NCI-H345 (cell line): ENCODE measurements around the gene TGFBRAP1.
"Not testable (repeated sequence)": the region's sequence is repeated elsewhere in the genome, so short reads cannot be mapped to it uniquely, and the experiment has no call there.

ENCODE experiments used
- DNase-seq: peaks from one replicate; lab custom pipeline; 2025; lab: John Stamatoyannopoulos, UW

Gene TGFBRAP1

DNA sequence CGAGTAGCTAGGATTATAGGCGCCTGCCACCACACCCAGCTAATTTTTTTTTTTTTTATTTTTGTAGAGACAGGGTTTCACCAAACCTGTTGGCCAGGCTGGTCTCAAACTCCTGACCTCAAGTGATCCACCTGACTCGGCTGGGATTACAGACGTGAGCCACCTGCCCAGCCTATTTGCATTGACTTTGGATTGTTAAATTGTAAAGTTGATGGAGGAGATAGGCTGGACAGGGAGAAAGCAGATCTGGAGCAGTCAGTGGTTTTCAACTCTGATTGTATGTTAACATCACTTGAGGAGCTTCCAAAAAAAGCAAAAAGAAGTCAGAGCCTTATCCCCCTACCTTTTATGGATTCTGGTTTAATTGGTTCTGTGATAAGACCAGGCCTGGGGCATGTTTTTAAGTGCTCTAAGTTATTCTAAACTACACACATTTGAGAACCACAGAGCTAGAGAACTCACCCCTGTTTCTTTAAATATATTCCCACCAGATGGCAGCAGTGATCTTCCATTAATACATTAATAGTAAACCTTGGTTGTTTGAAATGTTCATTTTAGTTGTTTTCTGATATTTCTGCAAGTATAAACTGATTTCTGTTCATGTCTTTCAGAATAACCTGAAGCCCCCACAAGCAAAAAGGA lies 15.3 kb upstream of the TGFBRAP1 start:
- no peak for DNase-seq

DNA sequence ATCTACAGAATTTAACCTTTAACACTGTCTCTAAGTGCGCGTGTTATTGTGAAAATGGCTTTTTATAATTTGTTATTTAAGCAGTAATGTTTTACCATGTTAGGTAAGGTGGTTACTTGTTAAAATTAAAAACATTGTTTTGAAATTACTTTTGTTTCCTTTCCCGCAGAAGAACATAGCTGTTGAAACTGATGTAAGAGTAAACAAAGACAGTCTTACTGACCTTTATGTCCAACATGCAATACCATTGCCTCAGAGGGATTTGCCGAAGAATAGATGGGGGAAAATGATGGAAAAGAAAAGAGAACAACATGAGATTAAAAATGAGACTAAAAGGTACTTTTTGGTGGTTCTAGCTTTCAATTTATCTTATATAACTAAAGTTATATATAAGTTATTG lies 9.9 kb upstream of the TGFBRAP1 start:
- DNase-seq, result no peak

DNA sequence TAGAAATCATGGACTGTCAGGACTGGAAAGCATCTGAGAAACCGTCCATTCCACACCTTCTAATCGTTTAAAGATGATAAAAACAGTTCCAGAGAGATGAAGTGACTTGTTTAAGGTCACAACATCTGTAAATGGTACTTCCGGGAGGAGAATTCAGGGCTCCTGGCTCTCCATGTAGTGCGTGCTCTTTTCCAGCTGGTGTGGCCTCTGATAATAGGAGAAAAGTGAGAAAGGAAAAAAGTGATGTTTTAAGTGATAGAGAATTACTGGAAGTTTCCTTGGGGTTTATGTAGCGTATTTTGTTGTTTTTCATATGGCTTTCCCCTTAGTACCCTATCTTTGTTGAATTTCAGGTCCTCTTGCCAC lies 8.5 kb upstream of the TGFBRAP1 start:
- DNase-seq, result no peak

DNA sequence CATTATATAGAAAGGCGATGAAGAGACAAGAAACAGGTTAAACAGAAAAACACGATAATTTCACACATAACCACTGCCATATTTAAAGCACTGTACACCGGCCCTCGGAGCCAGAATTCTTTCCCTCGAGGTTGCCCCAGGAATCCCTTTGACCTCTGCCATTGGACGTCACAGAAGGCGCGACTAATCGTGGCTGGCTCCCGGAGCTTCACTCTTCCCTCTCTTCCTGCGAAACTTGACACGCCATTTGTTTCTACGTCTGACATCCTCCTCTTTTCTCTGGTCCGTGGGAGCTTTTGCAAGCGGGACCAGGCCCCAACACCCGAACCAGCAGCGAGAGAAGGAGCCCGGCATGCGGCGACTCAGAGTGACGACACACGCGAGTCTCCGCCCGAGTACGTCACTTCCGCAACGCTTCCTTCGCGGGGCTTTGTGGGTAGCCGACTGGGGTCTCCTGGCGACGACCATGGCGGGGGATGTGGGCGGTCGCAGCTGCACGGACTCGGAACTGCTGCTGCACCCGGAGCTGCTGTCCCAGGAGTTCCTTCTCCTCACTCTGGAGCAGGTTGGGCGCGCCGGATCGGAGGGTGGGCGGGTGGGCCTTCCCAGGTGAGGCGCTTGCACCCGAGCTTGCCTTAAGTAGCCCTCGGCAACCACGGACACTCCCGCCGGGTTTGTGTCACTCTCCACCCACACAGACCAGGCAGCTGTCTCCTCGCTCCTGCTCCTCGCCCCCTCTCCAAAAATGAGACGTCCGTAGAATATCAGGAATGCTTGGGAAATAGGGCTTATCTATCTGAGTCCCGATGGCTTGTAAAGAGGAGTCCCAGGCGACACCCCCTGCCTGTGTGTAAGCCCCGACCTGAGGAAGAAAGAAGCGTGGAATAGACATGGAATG lies 7.8 kb upstream of the TGFBRAP1 start, which contains the start of gene C2orf49:
TSS of gene C2orf49 (plus strand) at position 419 of the 898 bp plus-strand sequence. CDS start at position 467, 48 bp downstream.
- DNase-seq, result peak; percentile 92

DNA sequence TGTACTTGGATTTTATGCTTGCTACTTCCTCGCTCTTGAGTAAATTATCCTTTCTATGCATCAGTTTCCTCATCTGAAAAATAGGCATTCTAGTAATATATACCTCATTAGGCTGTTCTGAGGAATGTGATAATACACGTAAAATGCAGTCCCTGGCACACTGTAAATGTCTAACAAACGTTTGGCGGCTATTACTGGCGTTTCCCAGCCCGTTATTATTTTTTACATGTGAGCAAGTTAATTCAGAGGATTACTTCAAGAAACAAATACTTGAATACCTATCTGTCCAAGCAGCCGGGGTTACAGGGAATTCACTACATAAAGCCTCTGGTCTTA lies 7.2 kb upstream of the TGFBRAP1 start:
- DNase-seq, result no peak

DNA sequence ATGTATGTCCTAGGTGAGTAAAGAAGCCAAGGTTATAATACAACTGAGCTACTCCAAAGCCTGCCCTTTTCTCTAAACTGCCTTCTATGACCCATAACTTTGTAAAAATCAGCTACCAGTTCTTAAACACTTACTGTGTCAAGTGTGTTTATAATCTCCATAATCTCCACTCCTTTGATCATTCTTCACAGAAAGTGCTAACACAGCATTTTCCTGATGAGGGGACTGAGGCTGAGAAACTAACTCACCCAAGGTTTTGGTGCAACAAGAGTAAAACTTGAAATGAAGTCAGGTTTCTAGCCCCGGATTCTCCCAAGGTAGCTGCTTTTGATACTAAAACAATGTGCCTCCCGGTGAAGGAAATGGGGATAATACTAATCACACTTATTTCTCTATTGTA lies 5.9 kb upstream of the TGFBRAP1 start:
- DNase-seq, result no peak

DNA sequence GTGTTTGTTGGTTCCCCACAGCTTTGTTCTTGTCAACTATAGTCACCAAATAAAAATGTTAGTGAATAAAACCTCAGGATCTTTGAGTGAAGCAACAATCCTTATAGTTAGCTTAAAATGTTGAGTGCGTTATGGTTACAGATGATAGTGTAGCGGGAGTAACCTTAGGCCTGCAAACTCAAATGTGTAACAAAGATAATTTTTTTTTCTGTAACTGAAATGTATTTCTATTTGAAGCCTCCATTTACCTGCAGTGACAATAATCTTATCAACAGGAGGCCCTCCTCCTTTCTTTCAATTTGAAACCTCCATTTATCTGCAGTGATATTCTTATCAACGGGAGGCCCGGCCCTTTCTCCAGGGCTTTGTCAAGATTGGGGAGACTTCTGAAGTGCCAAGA lies 4.7 kb upstream of the TGFBRAP1 start:
- no peak for DNase-seq

DNA sequence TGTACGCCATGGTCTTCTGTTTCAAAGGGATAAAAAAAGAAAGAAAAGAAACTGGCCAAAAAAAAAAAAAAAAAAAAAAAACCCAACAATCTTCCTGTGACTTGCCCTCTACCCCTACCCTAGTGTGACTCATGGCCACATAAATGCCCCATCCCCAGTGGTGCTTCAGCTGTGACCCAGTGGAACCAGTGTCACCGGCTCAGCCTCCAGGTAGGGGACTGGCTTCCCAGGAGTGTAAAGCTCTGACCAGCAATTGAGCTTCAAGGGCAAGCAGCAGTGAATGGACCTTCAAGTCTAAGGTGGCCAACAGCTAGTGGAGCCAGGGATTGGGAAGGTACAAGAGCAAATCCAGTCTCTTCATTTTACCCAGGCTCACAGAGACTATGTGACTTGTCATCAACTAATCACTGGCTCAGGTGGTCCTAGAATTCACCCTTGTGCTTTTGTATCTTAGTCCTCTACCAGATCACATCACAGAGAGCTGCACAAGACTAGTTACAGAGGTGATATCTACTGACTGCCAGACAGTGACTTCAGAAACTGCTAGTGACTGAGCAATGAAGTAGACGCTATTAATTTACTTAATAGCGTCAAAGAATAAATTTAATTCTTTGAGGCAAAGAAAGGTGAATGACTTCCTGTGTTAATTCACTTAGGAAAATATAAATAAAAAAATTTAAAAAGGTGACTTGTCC lies 1.3 kb upstream of the TGFBRAP1 start:
- no peak for DNase-seq

DNA sequence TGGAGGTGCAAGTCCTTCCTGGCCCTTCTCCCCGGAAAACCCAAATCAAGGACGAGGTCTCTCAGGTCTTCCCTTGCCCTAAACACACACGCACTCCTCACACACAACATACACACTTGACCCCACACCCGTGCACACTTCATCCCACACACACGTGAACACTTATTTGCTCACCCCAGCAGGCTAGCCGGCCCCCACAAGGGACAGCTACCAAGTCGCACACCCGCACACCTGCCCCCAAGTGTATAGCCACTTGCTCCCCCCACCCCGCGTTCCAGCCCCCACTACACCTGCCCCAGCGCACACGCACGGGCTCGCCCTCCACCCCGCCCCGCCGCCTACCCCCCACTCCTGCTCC lies 359 bp downstream of the TGFBRAP1 start:
- DNase-seq, result no peak

DNA sequence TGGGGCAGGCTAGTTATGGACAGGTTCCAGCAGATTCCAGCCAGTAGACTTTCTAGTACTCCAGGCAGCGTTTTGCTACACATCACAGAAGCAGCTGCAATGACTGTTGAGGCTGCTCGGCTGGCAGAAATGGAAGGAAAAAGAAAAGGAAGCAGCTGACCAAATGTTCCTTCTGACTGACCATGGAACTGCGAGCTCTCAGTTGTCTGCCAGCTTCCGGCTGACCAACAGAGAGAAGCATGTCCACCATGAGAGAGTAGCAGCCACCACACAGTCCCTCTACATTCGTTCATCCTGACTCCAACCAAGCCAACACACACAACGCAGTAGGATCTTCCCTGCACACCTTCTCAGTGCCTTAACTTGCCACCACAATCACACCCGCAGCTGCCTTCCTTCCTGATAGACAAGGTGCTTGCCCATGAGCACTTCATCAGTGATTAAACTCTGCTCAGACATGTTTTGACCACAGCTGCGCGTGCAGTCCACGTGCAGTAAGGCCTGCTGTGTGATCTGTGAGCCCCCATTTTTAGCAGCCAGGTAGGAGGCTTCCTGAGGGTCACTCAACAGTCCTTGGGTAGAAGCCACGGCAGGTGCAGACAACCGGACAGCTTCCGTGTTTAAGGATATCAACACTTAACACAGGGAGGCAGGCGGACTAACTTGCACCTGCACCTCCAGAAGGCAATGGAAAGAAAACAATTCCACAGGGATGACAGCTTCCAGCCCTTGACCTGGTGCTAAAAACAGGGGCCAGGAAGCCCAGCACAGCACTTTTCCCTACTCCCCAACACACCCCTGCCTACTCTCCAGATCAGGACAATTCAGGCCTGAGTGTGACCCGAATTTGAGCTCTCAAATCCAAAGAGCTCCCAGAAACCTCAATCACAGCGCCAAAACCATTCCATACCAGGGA lies 996 bp downstream of the TGFBRAP1 start:
- DNase-seq, result peak; percentile 43

DNA sequence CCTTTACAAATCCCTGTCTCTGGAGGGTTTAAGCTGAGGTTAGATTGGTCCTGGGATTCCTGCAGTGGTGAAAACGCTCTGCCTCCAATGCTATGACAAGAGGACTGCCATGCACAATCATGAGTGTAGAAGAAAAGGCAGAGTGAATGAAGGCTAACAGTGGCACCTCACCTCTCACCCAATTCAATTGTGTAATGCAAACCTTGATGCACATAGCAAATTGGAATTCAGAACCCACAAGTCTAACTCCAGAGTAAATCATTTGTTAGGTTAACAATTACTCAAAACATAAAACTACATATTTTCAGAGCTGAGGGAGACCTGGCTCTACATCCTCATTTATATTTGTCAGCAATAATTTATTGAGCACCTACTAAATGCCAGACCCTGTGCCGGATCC lies 1.8 kb downstream of the TGFBRAP1 start:
- DNase-seq, result no peak

DNA sequence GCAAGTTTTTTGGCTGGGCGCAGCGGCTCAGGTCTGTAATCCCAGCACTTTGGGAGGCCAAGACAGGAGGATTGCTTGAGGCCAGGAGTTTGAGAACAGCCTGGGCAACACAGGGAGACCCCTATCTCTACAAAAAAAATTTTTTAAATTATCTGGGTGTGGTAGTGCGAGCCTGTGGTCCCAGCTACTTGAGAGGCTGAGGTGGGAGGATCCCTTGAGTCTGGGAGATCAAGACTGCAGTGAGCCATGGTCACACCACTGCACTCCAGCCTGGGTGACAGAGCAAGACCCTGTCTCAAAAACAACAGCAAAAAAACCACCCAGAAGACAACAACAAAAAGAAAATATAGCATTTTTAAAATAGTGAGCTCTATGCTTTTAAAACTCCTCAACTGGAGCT lies 2.3 kb downstream of the TGFBRAP1 start:
- DNase-seq, result not testable (repeated sequence)

DNA sequence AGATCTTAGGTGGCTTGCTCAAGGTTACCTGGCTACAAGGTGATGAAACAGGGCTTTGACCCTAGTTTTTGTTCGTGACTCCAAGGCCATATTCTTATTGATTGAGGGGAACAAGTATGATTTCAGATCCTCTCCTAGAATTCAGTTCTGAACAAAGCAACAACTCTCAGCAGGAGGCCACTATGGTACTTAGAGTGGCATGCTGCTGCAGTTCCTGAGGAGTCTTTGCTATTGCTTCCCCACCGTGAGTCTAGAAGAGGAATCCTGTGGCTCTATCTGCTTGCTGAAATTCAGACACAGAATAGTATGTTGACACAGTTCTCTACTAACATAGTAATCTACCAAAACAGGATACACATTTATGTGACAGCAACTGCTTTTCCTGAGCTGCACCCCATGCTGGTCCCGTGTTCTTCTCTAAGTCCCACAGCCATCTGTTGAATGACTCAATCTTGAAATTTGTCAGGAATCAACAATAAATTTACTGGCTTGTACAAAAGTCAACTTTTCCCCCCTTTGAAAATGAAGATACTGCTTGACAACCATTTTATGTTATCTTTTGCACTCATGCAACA lies 4.1 kb downstream of the TGFBRAP1 start:
- DNase-seq, result no peak

DNA sequence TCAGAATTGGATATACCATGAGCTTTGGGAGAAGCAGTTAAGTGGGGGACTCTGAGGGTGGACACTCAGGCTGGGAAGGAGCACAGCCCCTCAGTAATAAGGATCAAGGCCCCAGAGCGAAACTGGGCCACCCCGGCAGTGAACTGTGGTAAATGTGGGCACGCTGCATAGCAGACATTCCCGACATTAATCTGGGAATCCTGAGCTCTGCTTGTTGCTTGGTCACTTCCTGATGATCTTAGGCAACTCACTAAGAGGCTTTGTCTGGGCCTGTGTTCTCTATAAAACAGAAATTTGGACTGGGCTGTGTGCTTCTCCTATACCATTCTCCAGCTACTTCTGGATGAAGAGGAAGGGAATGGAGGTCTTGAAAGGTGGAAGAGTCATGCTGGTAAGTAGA lies 4.8 kb downstream of the TGFBRAP1 start:
- DNase-seq, result no peak

DNA sequence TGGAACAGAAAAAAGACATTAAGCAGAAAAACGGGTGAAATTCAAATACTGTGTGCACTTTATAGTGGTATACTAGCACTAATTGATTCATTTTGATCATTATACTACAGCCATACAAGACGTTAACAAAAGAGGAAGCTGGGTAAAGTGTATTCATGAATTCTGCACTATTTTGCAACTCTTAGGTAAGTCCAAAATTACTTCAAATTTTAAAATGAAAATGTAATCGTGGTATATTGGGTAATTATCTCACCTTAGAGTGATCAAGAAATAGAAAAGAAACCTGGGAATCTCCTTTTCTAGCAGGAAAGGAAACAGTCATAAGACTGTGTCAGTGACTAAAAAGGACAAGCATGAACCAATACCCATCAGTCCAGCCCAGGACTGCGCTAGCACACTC lies 5.4 kb downstream of the TGFBRAP1 start:
- no peak for DNase-seq

DNA sequence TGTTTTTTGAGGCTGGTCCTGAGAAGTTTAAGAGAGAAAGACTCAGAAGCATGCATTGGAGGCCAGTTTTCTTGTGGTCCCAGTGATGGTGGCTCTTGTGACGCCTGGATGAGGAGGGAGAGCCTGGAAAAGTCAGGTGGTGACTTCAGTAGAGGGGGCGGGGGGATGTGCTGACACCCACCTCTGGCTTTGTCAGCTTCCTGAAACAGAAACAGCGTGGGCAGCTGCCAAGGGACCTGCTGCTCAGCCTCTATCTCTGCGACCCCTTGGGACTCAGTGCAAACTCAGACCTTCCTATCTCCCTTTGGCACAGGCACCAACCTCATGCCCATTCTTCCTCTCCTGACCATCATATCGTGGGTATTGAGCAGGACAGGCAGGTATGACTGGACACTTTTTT lies 6.4 kb downstream of the TGFBRAP1 start:
- DNase-seq, result no peak

DNA sequence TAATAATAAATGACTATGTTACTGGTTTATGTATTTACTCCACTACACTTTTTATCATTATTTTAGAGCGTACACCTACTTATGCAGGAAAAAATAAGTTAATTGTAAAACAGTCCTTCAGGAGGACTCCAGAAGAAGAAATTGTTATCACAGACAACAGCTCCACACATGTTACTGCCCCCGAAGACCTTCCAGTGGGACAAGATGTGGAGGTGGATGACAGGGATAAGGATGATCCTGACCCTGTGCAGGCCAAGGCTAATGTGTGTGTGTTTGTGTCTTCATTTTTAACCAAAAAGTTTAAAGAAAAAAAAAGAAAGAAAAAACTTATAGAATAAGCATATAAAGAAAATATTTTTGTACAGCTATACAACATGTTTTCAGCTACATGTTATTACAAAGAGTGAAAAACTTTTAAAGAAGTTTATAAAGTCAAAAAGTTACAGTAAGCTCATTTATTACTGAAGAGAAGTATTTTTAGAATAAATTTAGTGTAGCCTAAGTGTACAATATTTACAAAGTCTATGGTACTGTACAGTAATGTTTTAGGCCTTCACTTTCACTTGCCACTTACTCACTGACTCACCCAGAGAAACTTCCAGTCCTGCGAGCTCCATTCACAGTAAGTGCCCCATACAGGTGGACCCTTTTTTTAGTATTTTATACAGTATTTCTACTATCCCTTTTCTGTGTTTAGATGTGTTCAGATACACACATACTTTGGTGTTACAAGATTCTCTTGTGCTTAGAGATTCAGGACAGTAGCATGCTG lies 7.5 kb downstream of the TGFBRAP1 start:
- no peak for DNase-seq

DNA sequence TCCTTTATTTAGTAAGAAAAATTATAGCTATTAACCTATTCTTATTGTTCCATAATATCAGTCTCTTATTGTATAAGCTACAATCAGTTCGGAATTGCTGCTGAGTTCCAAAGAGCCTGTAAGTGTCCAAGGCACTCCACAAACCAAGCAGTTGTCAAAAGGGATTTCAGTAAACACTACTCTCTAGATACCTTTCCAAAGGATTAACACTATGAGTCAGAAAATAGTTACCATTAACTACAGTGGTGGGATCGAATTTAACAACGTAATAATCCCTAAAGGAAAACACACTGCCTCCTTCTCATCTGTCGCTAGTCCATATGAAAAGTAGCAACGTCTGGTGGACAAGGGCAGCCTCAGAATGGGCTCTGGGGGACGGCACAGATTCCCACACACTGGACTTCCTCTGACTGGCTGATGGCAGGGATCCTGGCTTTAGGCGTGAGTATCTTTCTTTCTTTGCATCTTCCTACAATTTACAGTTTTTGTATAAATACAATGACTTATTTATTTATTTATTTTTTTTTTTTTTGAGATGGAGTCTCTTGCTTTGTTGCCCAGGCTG lies 8.8 kb downstream of the TGFBRAP1 start:
- no peak for DNase-seq

DNA sequence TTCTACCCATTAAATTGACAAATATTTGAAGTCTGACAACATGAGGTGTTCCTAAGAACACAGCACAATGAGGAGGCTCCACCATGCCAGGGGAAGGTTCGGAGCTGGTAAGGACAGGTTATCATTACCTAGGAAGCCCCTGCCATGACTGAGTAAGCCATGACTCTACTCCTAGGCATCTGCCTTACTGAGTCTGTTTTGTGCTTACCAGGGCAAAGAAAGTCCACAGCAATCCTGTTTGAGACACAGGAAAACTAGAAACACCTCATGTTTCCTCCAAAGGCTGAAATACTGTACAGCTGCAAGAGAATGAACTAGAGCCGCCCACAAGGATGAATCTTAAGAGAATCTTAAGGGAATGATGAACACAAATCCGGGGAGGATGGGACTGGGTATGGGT lies 11.6 kb downstream of the TGFBRAP1 start:
- DNase-seq, result no peak

DNA sequence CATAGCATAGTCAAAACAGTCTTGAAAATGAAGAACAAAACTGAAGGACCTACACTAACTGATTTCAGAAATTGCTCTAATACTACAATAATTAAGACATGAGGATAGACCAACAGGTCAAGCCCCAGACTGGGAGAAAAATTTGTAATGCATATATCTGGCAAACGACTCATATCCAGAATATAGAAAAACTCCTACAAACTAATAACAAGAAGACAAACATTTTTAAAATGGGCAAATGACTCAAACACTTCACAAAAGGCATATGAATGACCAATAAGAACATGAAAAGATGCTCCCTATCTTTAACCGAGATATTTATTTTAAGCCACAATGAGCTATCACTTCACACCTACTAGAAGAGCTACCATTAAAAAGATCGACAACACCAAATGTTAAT lies 14.2 kb downstream of the TGFBRAP1 start:
- no peak for DNase-seq

DNA sequence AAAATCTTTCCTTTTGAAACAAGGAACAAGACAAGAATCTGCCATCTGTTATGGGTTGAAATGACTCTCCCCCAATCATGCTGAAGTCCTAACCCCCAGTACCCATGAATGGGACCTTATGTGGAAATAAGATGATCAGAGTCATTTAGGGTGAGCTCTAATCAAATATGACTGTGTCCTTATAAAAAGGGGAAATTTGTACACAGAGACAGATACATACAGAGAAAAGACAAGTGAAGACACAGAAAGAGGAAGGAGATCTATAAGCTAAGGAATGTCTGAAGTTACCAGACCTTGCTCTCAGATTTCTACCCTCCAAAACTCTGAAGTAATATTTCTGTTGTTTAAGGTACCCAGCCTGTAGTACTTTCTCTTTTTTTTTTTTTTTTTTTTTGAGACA lies 15.7 kb downstream of the TGFBRAP1 start:
- DNase-seq, result no peak
